EL (cell line): ENCODE measurements around the gene AFAP1.

Source experiments
- DNase-seq: peaks from one replicate; pipeline ENCODE4 v3.0.0-alpha.2; 2016

Gene AFAP1

GRCh38 chr4:7780751-7781348 lies 158.8 kb downstream of the AFAP1 start:
- no peak for DNase-seq

- no peak for DNase-seq
Observed at GRCh38 chr4:7779432-7779768, 160.3 kb downstream of the AFAP1 start.

GRCh38 chr4:7778510-7779431 lies 160.9 kb downstream of the AFAP1 start:
- no peak for DNase-seq

- no peak for DNase-seq
Observed at GRCh38 chr4:7777871-7778509, 161.7 kb downstream of the AFAP1 start.

GRCh38 chr4:7777017-7777710 lies 162.5 kb downstream of the AFAP1 start:
- no peak for DNase-seq

- no peak for DNase-seq
Observed at GRCh38 chr4:7775396-7775795, 164.3 kb downstream of the AFAP1 start.

- no peak for DNase-seq
Observed at GRCh38 chr4:7774301-7775294, 165.1 kb downstream of the AFAP1 start.

- no peak for DNase-seq
Observed at GRCh38 chr4:7773401-7774180, 166.1 kb downstream of the AFAP1 start.

GRCh38 chr4:7772711-7773385 lies 166.8 kb downstream of the AFAP1 start:
- DNase-seq: no peak

GRCh38 chr4:7771541-7772507 lies 167.8 kb downstream of the AFAP1 start:
- DNase-seq: no peak

GRCh38 chr4:7771056-7771455 lies 168.6 kb downstream of the AFAP1 start:
- no peak for DNase-seq

- DNase-seq: no peak
Observed at GRCh38 chr4:7770224-7771050, 169.2 kb downstream of the AFAP1 start.

GRCh38 chr4:7769396-7770223 lies 170.1 kb downstream of the AFAP1 start:
- DNase-seq: no peak

GRCh38 chr4:7768736-7769135 lies 170.9 kb downstream of the AFAP1 start:
- DNase-seq: no peak

GRCh38 chr4:7767966-7768365 lies 171.7 kb downstream of the AFAP1 start:
- no peak for DNase-seq

- DNase-seq: no peak
Observed at GRCh38 chr4:7767526-7767925, 172.1 kb downstream of the AFAP1 start.

GRCh38 chr4:7766661-7767345 lies 172.9 kb downstream of the AFAP1 start:
- no peak for DNase-seq
